Gastroesophageal sphincter (tissue), 4 donors: Measurements from ENCODE around the gene NFYA. TPM values are rescaled to one million over a fixed set of nuclear protein-coding genes. Genes with fewer than 3 reads are reported as not detected.

Source experiments
- ATAC-seq: fragments of 150-250 bp; one replicate; pipeline ENCODE4 v1.9.1; 2016; ENCODE audit warnings: mild to moderate bottlenecking, moderate library complexity
- H3K27ac ChIP-seq, 4 donors: fragments of 200-600 bp; sonication (generic) in 3 of 4; 1 replicate in 3 of 4; 2 replicates in 1 of 4; pipeline ENCODE4 v1.5.1; 2016 to 2019
- H3K27me3 ChIP-seq: fragments of 200-600 bp; sonication (generic); one replicate; pipeline ENCODE4 v1.5.1; 2019
- H3K36me3 ChIP-seq, 2 donors: fragments of 200-600 bp; sonication (generic); one replicate each; pipeline ENCODE4 v1.5.1; 2019; ENCODE audit warnings: control low read depth in 1 of 2
- H3K4me1 ChIP-seq, 3 donors: fragments of 200-600 bp; sonication (generic); 1 replicate in 2 of 3; 2 replicates in 1 of 3; pipeline ENCODE4 v1.5.1; 2016 to 2019; ENCODE audit warnings: control low read depth in 2 of 3
- H3K4me3 ChIP-seq, 2 donors: fragments of 200-600 bp; sonication (generic); one replicate each; pipeline ENCODE4 v1.5.1; 2019; ENCODE audit warnings: mild to moderate bottlenecking in 1 of 2, moderate library complexity in 1 of 2
- H3K9me3 ChIP-seq, 3 donors: fragments of 200-600 bp; sonication (generic); one replicate each; pipeline ENCODE4 v1.5.1; 2017 to 2019; ENCODE audit warnings: control low read depth in 2 of 3
- CTCF ChIP-seq, 4 experiments: fragments of 200-600 bp in 2 of 4; fragments of 450-650 bp in 2 of 4; sonication (generic) in 1 of 4; IDR thresholded peaks; one replicate each; pipeline ENCODE4 v1.5.1; 2017 to 2019; ENCODE audit warnings: antibody characterized with exemption in 4 of 4, mild to moderate bottlenecking in 2 of 4, moderate library complexity in 2 of 4
- EP300 ChIP-seq: sonication (generic); formaldehyde crosslinking; IDR thresholded peaks from one replicate; pipeline ENCODE4 v1.6.1; 2017; ENCODE audit warnings: antibody characterized with exemption, mild to moderate bottlenecking
- POLR2A ChIP-seq, 2 donors: fragments of 450-650 bp; IDR thresholded peaks; one replicate each; pipeline ENCODE4 v1.6.1; 2017; ENCODE audit warnings: antibody characterized with exemption in 2 of 2, mild to moderate bottlenecking in 2 of 2, moderate library complexity in 1 of 2
- POLR2AphosphoS5 ChIP-seq: sonication (generic); formaldehyde crosslinking; IDR thresholded peaks from one replicate; pipeline ENCODE4 v1.6.1; 2017; ENCODE audit warnings: antibody characterized with exemption
- WGBS, 2 donors: methylation state at CpG; one replicate each; pipeline ENCODE4 v1.1.5; 2018; ENCODE audit warnings: low coverage in 1 of 2; 5-methylcytosine and 5-hydroxymethylcytosine counted together
- total RNA-seq, 4 donors: library from RNA; depleted of rRNA; stranded (reverse); fragments of >200 nt; gene quantifications; one replicate each; pipeline ENCODE4 v1.1.0, GENCODE V29; 2016

The NFYA gene
- total RNA-seq, 4 donors from 2014 or later, result 6.6 to 17.7 (median 12.1) TPM

- TF ChIP-seq EP300 (no peak), POLR2AphosphoS5 (no peak), CTCF (IDR thresholded peaks at IDR 0.05) (no peak)
- Histone ChIP-seq H3K36me3 (peaks cover 0 to 94% of the 10 kb centered on the region in 2 donors), H3K27me3 (no peaks in the 10 kb centered on the region), H3K9me3 (no peaks in the 10 kb centered on the region), H3K27ac (no peak overlapping the region), H3K4me1 (no peaks in the 10 kb centered on the region), H3K4me3 (no peak overlapping the region)
- ATAC-seq, result no peak
Observed at GRCh38 chr6:41085182-41085581, 12.4 kb downstream of the NFYA start.

- no peak for ATAC-seq
- no peak for TF ChIP-seq POLR2A (IDR thresholded peaks at IDR 0.05)
- TF ChIP-seq POLR2AphosphoS5, result no peak
- TF ChIP-seq CTCF (IDR thresholded peaks at IDR 0.05), result no peak
- TF ChIP-seq EP300, result no peak
- WGBS, 2 donors, result 85 to 92% methylated on average over 4 of the region's 4 CpGs
- H3K27ac ChIP-seq, result no peak overlapping the region
- H3K36me3 ChIP-seq, result peaks cover 2 to 98% of the 10 kb centered on the region in 2 donors
- H3K27me3 ChIP-seq, result no peaks in the 10 kb centered on the region
- no peaks in the 10 kb centered on the region for H3K9me3 ChIP-seq
- H3K4me3 ChIP-seq, result no peak overlapping the region
- no peaks in the 10 kb centered on the region for H3K4me1 ChIP-seq
Observed at GRCh38 chr6:41088451-41088850, 15.7 kb downstream of the NFYA start.

- no peaks in the 10 kb centered on the region for H3K9me3 ChIP-seq
- no peak for TF ChIP-seq CTCF (IDR thresholded peaks at IDR 0.05)
- TF ChIP-seq POLR2A (IDR thresholded peaks at IDR 0.05), result no peak
- no peak for TF ChIP-seq POLR2AphosphoS5
- TF ChIP-seq EP300, result no peak
- H3K36me3 ChIP-seq, result peaks cover 7 to 100% of the 10 kb centered on the region in 2 donors
- 76 to 83% methylated on average over 1 of the region's 1 CpG for WGBS, 2 donors
- H3K4me3 ChIP-seq, result no peak overlapping the region
- ATAC-seq, result no peak
- no peaks in the 10 kb centered on the region for H3K4me1 ChIP-seq
- H3K27ac ChIP-seq, result no peak overlapping the region
- no peaks in the 10 kb centered on the region for H3K27me3 ChIP-seq
Observed at GRCh38 chr6:41090841-41091761, 18.3 kb downstream of the NFYA start.

- H3K27ac ChIP-seq, result no peak overlapping the region
- no peak for TF ChIP-seq EP300
- TF ChIP-seq POLR2AphosphoS5, result no peak
- TF ChIP-seq POLR2A (IDR thresholded peaks at IDR 0.05), result no peak
- TF ChIP-seq CTCF (IDR thresholded peaks at IDR 0.05), result no peak
- peaks cover 9 to 100% of the 10 kb centered on the region in 2 donors for H3K36me3 ChIP-seq
- H3K4me3 ChIP-seq, result no peak overlapping the region
- H3K27me3 ChIP-seq, result no peaks in the 10 kb centered on the region
- WGBS, 2 donors, result 100% methylated on average over 3 of the region's 4 CpGs
- no peak for ATAC-seq
- H3K4me1 ChIP-seq, result no peaks in the 10 kb centered on the region
- H3K9me3 ChIP-seq, result no peaks in the 10 kb centered on the region
Observed at GRCh38 chr6:41092421-41093140, 19.8 kb downstream of the NFYA start.
